Spinal cord (tissue), 10 donors: ENCODE data around the gene NECAP2. TPM values are rescaled to one million over a fixed set of nuclear protein-coding genes. Genes with fewer than 3 reads are reported as not detected.
A peak's percentile ranks its signal among the peaks of the same experiment; 100 is the strongest.

ENCODE experiments used
- DNase-seq, 6 donors: peaks; one replicate each; pipeline versions ENCODE4 v3.0.0 to v3.0.0-alpha.2; 2013 to 2015; ENCODE audit warnings: low spot score in 6 of 6, low read depth in 4 of 6
- H3K27ac ChIP-seq: one replicate; pipeline ENCODE4 v1.5.1; 2013; ENCODE audit warnings: low read depth, low read length, control low read depth
- H3K27me3 ChIP-seq: one replicate; pipeline ENCODE4 v1.6.1; 2013; ENCODE audit warnings: low read length; ENCODE audit not compliant: control insufficient read depth, insufficient read depth
- H3K36me3 ChIP-seq: one replicate; pipeline ENCODE4 v1.6.1; 2013; ENCODE audit warnings: low read length; ENCODE audit not compliant: control insufficient read depth, insufficient read depth
- H3K4me1 ChIP-seq: one replicate; pipeline ENCODE4 v1.6.1; 2013; ENCODE audit warnings: low read length; ENCODE audit not compliant: control insufficient read depth, insufficient read depth
- H3K4me3 ChIP-seq: one replicate; pipeline ENCODE4 v1.5.1; 2013; ENCODE audit warnings: low read depth, low read length, control low read depth
- H3K9me3 ChIP-seq: one replicate; pipeline ENCODE4 v1.6.1; 2013; ENCODE audit warnings: low read length; ENCODE audit not compliant: control insufficient read depth, insufficient read depth
- WGBS: methylation state at CpG from one replicate; pipeline ENCODE4 v1.1.5; 2013; ENCODE audit warnings: missing lambda C conversion rate; ENCODE audit not compliant: insufficient coverage; 5-methylcytosine and 5-hydroxymethylcytosine counted together
- polyA plus RNA-seq, 2 donors: library from polyadenylated mRNA; unstranded; fragments of 120-200 nt; gene quantifications; one replicate each; pipeline ENCODE4 v1.2.1, GENCODE V29; 2013; ENCODE audit not compliant: insufficient read length in 2 of 2
- total RNA-seq, 2 donors: library from RNA; depleted of rRNA in 1 of 2; stranded (reverse); fragments of 120-200 nt in 1 of 2; fragments of >200 nt in 1 of 2; gene quantifications; one replicate each; pipeline versions ENCODE4 v1.2.3 to v1.2.4, GENCODE V29; 2013 to 2014
- donor health status: healthy.

The NECAP2 gene
- total and polyA plus RNA-seq, 4 donors, result 45.3 to 96.6 (median 58.9) TPM

DNA sequence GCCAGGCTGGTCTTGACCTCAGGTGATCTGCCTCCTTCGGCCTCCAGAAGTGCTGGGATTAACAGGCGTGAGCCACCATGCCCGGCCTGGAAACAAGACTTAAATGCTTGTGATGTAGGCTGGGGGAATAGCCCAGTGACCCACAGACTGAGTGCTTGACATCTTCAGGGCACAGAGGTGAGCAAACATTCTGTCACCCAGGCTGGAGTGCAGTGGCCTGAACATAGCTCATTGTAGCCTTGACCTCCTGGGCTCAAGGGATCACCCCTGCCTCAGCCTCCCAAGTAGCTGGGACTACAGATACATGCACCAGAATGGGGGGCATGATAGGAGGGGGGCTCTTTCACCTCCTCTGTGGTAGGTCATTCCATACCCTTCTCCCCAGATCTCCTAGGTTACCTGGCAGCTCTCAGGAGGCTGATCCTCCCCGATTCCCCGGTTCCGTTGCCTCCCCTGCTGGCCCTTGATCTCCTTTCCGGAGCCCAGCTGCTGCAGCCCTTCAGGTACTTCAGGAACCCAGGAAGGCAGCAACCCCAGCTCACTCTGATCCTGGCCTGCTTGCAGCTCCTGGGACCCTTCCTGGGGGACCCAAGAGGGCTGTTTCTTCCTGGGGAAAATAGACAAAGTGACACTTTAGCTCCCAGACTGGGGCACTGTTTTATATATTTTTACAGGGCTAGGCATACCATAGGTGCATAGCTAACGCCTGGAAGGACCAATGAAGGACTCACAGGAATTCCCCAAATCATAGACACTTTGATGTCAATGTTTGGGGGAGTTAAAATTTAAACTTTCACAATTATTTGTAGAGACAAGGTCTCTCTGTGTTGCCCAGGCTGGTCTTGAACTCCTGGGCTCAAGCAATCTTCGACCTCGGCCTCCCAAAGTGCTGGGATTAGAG, 15.1 kb upstream of the NECAP2 start:
- peak in 2 of 6 donors; percentile 10 to 15 for DNase-seq
- no peak overlapping the region for H3K27ac ChIP-seq
- no peaks in the 10 kb centered on the region for H3K36me3 ChIP-seq
- peaks cover 9% of the 10 kb centered on the region for H3K4me1 ChIP-seq
- no peaks in the 10 kb centered on the region for H3K9me3 ChIP-seq
- WGBS, result 50% methylated on average over 7 of the region's 10 CpGs
- H3K4me3 ChIP-seq, result no peak overlapping the region
- H3K27me3 ChIP-seq, result no peaks in the 10 kb centered on the region

GRCh38 chr1:16430606-16431005, 9.9 kb upstream of the NECAP2 start:
- no peaks in the 10 kb centered on the region for H3K9me3 ChIP-seq
- no peak for DNase-seq
- H3K27ac ChIP-seq, result no peak overlapping the region
- H3K27me3 ChIP-seq, result no peaks in the 10 kb centered on the region
- H3K4me3 ChIP-seq, result no peak overlapping the region
- no peaks in the 10 kb centered on the region for H3K36me3 ChIP-seq
- H3K4me1 ChIP-seq, result peaks cover under 1% of the 10 kb centered on the region
- 60% methylated on average over 1 of the region's 3 CpGs for WGBS

DNA sequence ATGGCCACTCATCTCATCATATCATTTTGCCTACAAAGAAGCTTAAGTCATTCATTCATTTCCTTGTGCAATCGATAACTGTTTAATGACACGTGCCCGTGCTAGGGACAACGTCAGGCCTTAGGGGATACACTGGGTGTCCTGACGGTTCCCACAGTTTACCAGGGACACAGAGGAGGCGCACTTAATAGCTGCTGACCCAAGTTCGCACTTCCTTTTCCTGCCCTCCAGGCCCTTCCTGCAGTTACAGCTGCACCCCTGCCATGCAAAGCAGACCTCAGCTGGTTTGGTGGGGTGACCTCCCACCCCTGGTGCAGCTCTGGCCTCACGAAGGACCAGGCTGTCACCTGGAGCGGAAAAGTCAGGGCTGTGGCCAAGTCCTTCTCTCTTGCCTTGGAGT, 7.5 kb upstream of the NECAP2 start:
- no peak overlapping the region for H3K27ac ChIP-seq
- no peaks in the 10 kb centered on the region for H3K4me1 ChIP-seq
- H3K4me3 ChIP-seq, result no peak overlapping the region
- no peaks in the 10 kb centered on the region for H3K27me3 ChIP-seq
- no peaks in the 10 kb centered on the region for H3K36me3 ChIP-seq
- no peak for DNase-seq
- no peaks in the 10 kb centered on the region for H3K9me3 ChIP-seq
- WGBS, result 65% methylated on average over 9 of the region's 9 CpGs

- no peaks in the 10 kb centered on the region for H3K9me3 ChIP-seq
- no peaks in the 10 kb centered on the region for H3K27me3 ChIP-seq
- no peaks in the 10 kb centered on the region for H3K4me1 ChIP-seq
- H3K27ac ChIP-seq, result no peak overlapping the region
- no peak overlapping the region for H3K4me3 ChIP-seq
- H3K36me3 ChIP-seq, result no peaks in the 10 kb centered on the region
- DNase-seq, result no peak
- WGBS, result 100% methylated on average over 2 of the region's 4 CpGs
These were observed 6.5 kb upstream of the NECAP2 start for GRCh38 chr1:16434007-16434406.

- WGBS, result no CpG with 5 or more reads among the region's 2 CpGs
- no peak for DNase-seq
- Histone ChIP-seq H3K9me3 (no peaks in the 10 kb centered on the region), H3K4me1 (no peaks in the 10 kb centered on the region), H3K4me3 (no peak overlapping the region), H3K27me3 (no peaks in the 10 kb centered on the region), H3K27ac (no peak overlapping the region), H3K36me3 (no peaks in the 10 kb centered on the region)
These were observed 6.0 kb upstream of the NECAP2 start for GRCh38 chr1:16434501-16434900.

- Histone ChIP-seq H3K4me3 (no peak within 1 kb of the TSS), H3K27me3 (no peaks in the 10 kb centered on the region), H3K27ac (no peak within 1 kb of the TSS), H3K4me1 (peaks cover 16% of the 10 kb centered on the region), H3K36me3 (peaks cover under 1% of the 10 kb centered on the region), H3K9me3 (no peaks in the 10 kb centered on the region)
- DNase-seq, result no peak
- WGBS, result 60% methylated on average over 1 of the region's 3 CpGs
These were observed 3.5 kb upstream of the NECAP2 start, which contains the start of gene SPATA21 for GRCh38 chr1:16436946-16437474. Gene SPATA21 (minus strand): TSS chr1:16437424. CDS start chr1:16431371, 6,053 bp downstream.

DNA sequence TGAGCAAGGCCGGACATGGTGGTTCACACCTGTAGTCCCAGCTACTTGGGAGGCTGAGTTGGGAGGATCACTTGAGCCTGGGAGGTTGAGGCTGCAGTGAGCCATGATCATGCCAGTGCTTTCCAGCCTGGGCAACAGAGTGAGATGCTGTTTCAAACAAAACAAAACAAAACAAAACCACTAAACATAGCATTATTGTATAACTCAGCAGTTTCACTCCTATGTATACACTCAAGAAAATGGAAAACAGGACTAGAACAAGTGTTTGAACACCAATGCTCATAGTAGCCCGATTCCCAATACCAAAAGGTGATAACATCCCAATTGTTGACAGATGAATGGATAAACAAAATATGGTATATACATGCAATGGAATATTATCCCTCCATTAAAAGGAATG, 2.0 kb upstream of the NECAP2 start:
- no peak for DNase-seq
- no CpG with 5 or more reads among the region's 2 CpGs for WGBS
- no peak overlapping the region for H3K27ac ChIP-seq
- H3K9me3 ChIP-seq, result no peaks in the 10 kb centered on the region
- H3K4me1 ChIP-seq, result peaks cover 21% of the 10 kb centered on the region
- no peak overlapping the region for H3K4me3 ChIP-seq
- H3K27me3 ChIP-seq, result no peaks in the 10 kb centered on the region
- H3K36me3 ChIP-seq, result peaks cover 7% of the 10 kb centered on the region

DNA sequence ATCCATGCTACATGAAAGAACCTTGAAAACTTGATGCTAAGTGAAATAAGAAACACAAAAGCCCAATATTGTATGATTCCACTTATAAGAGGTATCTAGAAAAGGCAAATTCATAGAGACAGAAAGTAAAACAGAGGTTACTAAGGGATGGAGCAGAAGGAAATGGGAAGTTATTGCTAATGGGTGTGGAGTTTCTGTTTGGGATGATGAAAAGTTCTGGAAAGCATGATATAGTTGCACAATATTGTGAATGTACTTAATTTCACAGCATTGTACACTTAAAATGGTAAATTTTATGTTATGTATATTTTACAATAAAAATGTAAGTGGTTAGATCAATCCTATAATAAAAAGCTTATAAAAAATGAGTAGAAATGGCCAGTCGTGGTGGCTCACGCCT, 1.6 kb upstream of the NECAP2 start:
- H3K27ac ChIP-seq, result no peak overlapping the region
- no peak overlapping the region for H3K4me3 ChIP-seq
- no peak for DNase-seq
- H3K4me1 ChIP-seq, result peaks cover 25% of the 10 kb centered on the region
- peaks cover 11% of the 10 kb centered on the region for H3K36me3 ChIP-seq
- no peaks in the 10 kb centered on the region for H3K9me3 ChIP-seq
- WGBS, result 83% methylated on average over 2 of the region's 2 CpGs
- no peaks in the 10 kb centered on the region for H3K27me3 ChIP-seq

DNA sequence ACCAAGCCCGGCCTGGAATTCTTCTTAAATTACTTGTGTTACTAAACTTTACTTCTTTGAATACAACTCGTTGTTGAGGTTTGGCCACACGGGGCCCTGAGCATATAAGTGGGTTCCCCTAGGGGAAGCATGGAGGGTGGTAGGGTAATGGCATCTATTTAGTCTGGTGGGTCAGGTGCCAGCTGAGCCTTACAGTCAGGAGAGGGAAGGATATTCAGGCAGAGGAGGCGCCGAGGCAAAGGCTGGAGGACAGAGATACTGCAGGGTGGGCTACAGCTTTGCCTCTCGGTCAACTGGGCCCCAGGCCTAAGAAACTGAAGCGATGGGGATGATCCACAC, 424 bp upstream of the NECAP2 start:
- Histone ChIP-seq H3K4me1 (peaks cover 28% of the 10 kb centered on the region), H3K36me3 (peaks cover 22% of the 10 kb centered on the region), H3K27ac (peak overlapping the region; percentile 57), H3K4me3 (peak overlapping the region; percentile 98), H3K27me3 (no peaks in the 10 kb centered on the region), H3K9me3 (no peaks in the 10 kb centered on the region)
- 37% methylated on average over 6 of the region's 7 CpGs for WGBS
- peak in 1 of 6 donors; percentile 26 for DNase-seq

DNA sequence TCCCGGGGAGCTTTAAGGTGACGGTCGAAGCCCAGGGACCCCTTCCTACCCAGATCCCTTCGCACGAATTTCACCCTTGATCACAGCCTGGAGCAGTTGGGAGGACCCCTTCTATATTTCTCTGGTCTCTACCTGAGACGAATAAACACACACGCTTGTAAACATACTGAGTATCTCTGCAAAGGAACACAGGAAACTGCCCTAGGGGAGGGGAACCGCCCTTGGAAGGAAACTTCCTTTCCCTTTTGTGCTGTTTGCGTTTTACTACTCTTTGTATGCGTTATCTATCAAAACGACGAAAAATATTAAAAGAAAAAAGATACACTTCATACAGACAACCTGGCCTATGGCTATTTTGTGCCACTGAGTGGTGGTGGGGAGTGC, 750 bp downstream of the NECAP2 start:
- Histone ChIP-seq H3K9me3 (no peaks in the 10 kb centered on the region), H3K27me3 (no peaks in the 10 kb centered on the region), H3K27ac (peak overlapping the region; percentile 73), H3K4me3 (peak overlapping the region; percentile 98), H3K4me1 (peaks cover 28% of the 10 kb centered on the region), H3K36me3 (peaks cover 34% of the 10 kb centered on the region)
- DNase-seq, result no peak
- WGBS, result 0% methylated on average over 6 of the region's 12 CpGs
